ENCODE measurements around the gene LCP1.

Gene LCP1

DNA sequence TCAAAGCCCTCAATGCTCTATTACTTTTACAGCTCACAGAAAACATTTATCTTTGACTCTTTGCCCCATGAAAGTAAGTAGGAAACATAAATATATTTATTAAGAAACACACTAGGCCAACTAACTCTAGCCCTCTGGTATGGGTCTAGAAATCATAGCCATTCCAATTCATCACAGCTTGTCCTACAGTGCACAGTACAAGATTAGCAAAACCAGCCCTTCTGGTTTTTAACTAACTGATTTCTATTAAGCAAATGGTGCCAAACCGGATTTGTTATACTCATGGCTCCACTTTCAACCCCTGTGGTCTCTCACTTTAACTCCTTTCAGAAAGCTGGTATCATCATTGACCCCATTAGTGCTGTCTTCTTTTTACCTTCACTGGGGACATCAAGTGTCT is 24.2 kb upstream of the LCP1 start:
- no peak overlapping the region for H3K4me3 ChIP-seq (ENCODE audit: low read depth, low read length)
- no peaks in the 10 kb centered on the region for H3K27me3 ChIP-seq (ENCODE audit: control insufficient read depth, insufficient read depth, low read length)
- no peak overlapping the region for H3K9ac ChIP-seq
- no peaks in the 10 kb centered on the region for H3K79me2 ChIP-seq
- H3K4me1 ChIP-seq, result no peaks in the 10 kb centered on the region
- H3K4me2 ChIP-seq (ENCODE audit: low read length), result no peak overlapping the region
- H2AFZ ChIP-seq, result no peak overlapping the region
- H3K36me3 ChIP-seq (ENCODE audit: control insufficient read depth, insufficient read depth, low read length), result no peaks in the 10 kb centered on the region
- TF ChIP-seq, protein P1, sequence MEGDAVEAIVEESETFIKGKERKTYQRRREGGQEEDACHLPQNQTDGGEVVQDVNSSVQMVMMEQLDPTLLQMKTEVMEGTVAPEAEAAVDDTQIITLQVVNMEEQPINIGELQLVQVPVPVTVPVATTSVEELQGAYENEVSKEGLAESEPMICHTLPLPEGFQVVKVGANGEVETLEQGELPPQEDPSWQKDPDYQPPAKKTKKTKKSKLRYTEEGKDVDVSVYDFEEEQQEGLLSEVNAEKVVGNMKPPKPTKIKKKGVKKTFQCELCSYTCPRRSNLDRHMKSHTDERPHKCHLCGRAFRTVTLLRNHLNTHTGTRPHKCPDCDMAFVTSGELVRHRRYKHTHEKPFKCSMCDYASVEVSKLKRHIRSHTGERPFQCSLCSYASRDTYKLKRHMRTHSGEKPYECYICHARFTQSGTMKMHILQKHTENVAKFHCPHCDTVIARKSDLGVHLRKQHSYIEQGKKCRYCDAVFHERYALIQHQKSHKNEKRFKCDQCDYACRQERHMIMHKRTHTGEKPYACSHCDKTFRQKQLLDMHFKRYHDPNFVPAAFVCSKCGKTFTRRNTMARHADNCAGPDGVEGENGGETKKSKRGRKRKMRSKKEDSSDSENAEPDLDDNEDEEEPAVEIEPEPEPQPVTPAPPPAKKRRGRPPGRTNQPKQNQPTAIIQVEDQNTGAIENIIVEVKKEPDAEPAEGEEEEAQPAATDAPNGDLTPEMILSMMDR (IDR thresholded peaks at IDR 0.05), result no peak
- H3K9me3 ChIP-seq (ENCODE audit: control insufficient read depth, low read length), result no peaks in the 10 kb centered on the region
- no peak overlapping the region for H3K27ac ChIP-seq

DNA sequence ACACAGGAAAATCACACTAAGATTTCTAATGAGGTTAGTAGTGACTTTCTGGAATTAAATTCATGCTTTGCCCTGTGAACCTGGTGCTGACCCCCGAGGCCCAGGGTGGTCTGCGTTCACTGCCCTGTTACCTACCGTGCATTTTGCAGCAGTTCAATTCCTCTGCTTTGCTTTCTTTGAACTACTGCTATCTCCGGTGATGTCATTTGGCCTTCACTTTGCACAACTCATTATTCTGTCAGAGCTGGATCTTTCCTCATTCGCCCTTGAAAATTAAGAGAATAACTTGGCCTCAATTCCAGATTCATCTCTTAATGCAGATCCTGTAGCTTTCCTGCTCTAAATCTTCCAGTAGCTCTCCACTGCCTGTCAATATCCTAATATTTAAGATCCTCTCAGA is 21.0 kb upstream of the LCP1 start:
- Histone ChIP-seq H3K9me3 (ENCODE audit: control insufficient read depth, low read length) (no peaks in the 10 kb centered on the region), H3K27ac (no peak overlapping the region), H2AFZ (no peak overlapping the region), H3K36me3 (ENCODE audit: control insufficient read depth, insufficient read depth, low read length) (no peaks in the 10 kb centered on the region), H3K4me1 (no peaks in the 10 kb centered on the region), H3K79me2 (no peaks in the 10 kb centered on the region), H3K27me3 (ENCODE audit: control insufficient read depth, insufficient read depth, low read length) (no peaks in the 10 kb centered on the region), H3K4me2 (ENCODE audit: low read length) (no peak overlapping the region), H3K9ac (no peak overlapping the region), H3K4me3 (ENCODE audit: low read depth, low read length) (no peak overlapping the region)
- TF ChIP-seq, protein P1 (IDR thresholded peaks at IDR 0.05), result no peak

DNA sequence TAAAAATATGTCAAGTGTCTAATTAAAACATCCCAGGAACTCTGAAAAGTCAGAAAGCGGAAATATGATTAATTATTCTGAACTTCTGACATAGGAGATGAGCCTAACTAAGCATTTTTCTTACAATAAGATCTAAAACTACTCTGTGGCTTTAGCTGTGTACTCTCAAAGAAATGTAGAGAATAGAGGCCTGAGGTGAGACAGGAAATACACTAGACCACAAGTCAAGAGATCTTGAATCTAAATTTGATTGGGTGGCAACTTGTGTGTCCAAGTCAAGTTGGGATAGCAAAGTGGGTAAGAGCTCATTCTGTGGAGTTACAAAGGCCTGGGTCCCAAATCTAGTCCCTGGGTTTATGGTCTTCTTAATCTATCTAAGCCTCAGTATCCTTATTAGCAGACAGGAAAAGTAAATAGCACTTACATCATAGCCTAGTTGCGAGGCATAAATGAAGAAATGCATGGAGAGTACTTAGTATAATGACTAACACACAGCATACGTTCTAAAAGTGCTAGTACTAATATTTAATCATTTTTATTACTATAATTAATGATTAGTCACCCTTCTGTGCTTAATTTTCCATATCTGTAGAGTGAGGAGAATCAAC is 20.3 kb upstream of the LCP1 start:
- no peaks in the 10 kb centered on the region for H3K27me3 ChIP-seq (ENCODE audit: control insufficient read depth, insufficient read depth, low read length)
- no peaks in the 10 kb centered on the region for H3K36me3 ChIP-seq (ENCODE audit: control insufficient read depth, insufficient read depth, low read length)
- TF ChIP-seq, protein P1 (IDR thresholded peaks at IDR 0.05), result no peak
- no peak overlapping the region for H2AFZ ChIP-seq
- no peaks in the 10 kb centered on the region for H3K79me2 ChIP-seq
- no peak overlapping the region for H3K4me2 ChIP-seq (ENCODE audit: low read length)
- H3K4me3 ChIP-seq (ENCODE audit: low read depth, low read length), result no peak overlapping the region
- H3K4me1 ChIP-seq, result no peaks in the 10 kb centered on the region
- H3K9ac ChIP-seq, result no peak overlapping the region
- H3K27ac ChIP-seq, result no peak overlapping the region
- H3K9me3 ChIP-seq (ENCODE audit: control insufficient read depth, low read length), result no peaks in the 10 kb centered on the region

DNA sequence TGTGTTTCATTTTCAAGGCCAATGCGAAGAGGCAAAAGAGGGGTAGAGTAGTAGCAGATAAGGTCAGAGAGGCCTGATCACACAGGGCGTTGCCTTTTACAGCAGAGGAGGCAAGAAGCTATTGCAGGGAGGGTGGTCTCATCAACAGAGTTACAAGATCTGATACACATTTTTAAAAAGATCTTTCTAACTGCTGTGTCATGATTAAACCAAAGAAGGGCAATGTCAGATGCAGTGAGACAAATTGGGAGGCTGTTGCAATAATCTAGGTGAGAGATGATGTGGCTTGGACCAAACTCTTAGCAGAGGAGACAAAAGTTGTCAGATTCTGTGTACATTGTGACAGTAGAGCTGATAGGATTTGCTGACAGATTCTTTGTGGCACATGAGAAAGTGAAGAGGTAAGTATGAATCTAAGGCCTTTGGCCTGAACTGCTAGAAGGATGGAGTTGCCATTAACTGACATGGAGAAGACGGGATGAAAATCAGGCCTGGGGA is 16.8 kb upstream of the LCP1 start:
- Histone ChIP-seq H3K9ac (no peak overlapping the region), H3K4me1 (no peaks in the 10 kb centered on the region), H3K27ac (no peak overlapping the region), H3K79me2 (no peaks in the 10 kb centered on the region), H2AFZ (no peak overlapping the region), H3K27me3 (ENCODE audit: control insufficient read depth, insufficient read depth, low read length) (no peaks in the 10 kb centered on the region), H3K4me2 (ENCODE audit: low read length) (no peak overlapping the region), H3K36me3 (ENCODE audit: control insufficient read depth, insufficient read depth, low read length) (no peaks in the 10 kb centered on the region), H3K4me3 (ENCODE audit: low read depth, low read length) (no peak overlapping the region), H3K9me3 (ENCODE audit: control insufficient read depth, low read length) (no peaks in the 10 kb centered on the region)
- TF ChIP-seq, protein P1 (IDR thresholded peaks at IDR 0.05), result no peak
